Measurements from ENCODE around the gene WSCD1. TPM values are rescaled to one million over a fixed set of nuclear protein-coding genes. Genes with fewer than 3 reads are reported as not detected.

WSCD1 gene
- total and polyA plus RNA-seq, 2 donors (not counting 3 experiments of a cell fraction or from before 2014, with no cell fraction given) = 21.5 to 49.4 TPM

DNA sequence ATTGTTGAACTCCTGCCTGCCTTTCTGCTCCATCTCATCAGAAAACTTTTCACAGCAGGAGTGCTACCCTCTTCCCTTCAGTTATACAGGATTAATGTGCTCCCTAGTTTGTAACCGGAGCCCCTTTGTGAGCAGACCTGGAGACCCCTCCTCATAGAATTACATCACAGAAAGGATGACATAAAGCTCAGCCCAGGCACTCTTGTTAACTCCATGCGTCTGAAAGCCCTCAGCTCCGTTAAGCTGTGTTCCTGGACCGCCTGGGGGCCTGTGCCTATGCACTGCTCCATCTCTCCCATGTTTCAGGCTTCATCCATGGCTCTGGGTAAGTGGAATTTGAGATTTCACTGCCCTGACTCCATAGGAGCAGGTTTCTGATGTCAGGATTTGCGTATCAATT is 7.6 kb downstream of the WSCD1 start:
- no TSS peak for BruUV-seq (replicated peaks)
- Histone ChIP-seq H2AFZ (ENCODE audit: low read depth, low read length) (no peak overlapping the region), H3K79me2 (ENCODE audit: control insufficient read depth, insufficient read depth, low read length) (peaks cover 37% of the 10 kb centered on the region), H3K4me2 (ENCODE audit: insufficient read depth, low read length) (no peak overlapping the region), H4K20me1 (replicated peaks; ENCODE audit: control insufficient read depth, extremely low read depth, insufficient read depth, low read length) (no peaks in the 10 kb centered on the region), H3K9ac (replicated peaks; ENCODE audit: extremely low read depth, insufficient read depth, low read length) (no peak overlapping the region), H3K4me1 (ENCODE audit: control insufficient read depth, extremely low read depth, insufficient read depth, low read length) (no peaks in the 10 kb centered on the region), H3K27me3 (ENCODE audit: control insufficient read depth in 2 of 2, insufficient read depth in 2 of 2, low read length in 2 of 2) (no peaks in the 10 kb centered on the region), H3K36me3 (ENCODE audit: control insufficient read depth in 2 of 2, extremely low read depth in 1 of 2, insufficient read depth in 2 of 2, low read length in 2 of 2) (peaks cover 3 to 17% of the 10 kb centered on the region in 2 experiments), H3K9me3 (replicated peaks; ENCODE audit: control insufficient read depth, insufficient read depth, low read length) (no peaks in the 10 kb centered on the region), H3K27ac (ENCODE audit: insufficient read depth, low read depth, low read length) (no peak overlapping the region), H3K9me1 (replicated peaks; ENCODE audit: control insufficient read depth, extremely low read depth, insufficient read depth, low read length) (no peaks in the 10 kb centered on the region), H3K4me3 (replicated peaks in 1 of 3; ENCODE audit: insufficient read depth in 1 of 3, low read depth in 1 of 3, low read length in 3 of 3) (no peak overlapping the region)
- POLR2A ChIA-PET = no interaction called here
- CTCF ChIA-PET = interaction anchor here (1.0 kb wide), 2 partner anchors 9 to 371 kb away, joined by 3 read pairs; no protein-coding TSS in a partner anchor
- dilution Hi-C loops (cut with MboI; ENCODE audit: extremely low pct_ligation_motif_present, low sequenced_read_pairs) = no loop called here
- TF ChIP-seq FOS (IDR thresholded peaks at IDR 0.05; ENCODE audit: borderline replicate concordance, insufficient read depth, low read length) = no peak
- TF ChIP-seq MYC (IDR thresholded peaks at IDR 0.05; ENCODE audit: low read depth, low read length) = no peak
- FAIRE-seq (no peak), DNase-seq (ENCODE audit: low read depth, low spot score) (no peak)
- intact Hi-C loops (cut with micrococcal nuclease) = loop anchor here (5.0 kb wide), 1 partner anchor 670 kb away; no protein-coding TSS in a partner anchor

GRCh38 chr17:6078458-6078871 is 8.3 kb downstream of the WSCD1 start:
- DNase-seq (ENCODE audit: low read depth, low spot score) (no peak), FAIRE-seq (no peak)
- H3K9me3 ChIP-seq (replicated peaks; ENCODE audit: control insufficient read depth, insufficient read depth, low read length) = no peaks in the 10 kb centered on the region
- H3K4me2 ChIP-seq (ENCODE audit: insufficient read depth, low read length) = no peak overlapping the region
- H3K4me3 ChIP-seq (replicated peaks in 1 of 3; ENCODE audit: insufficient read depth in 1 of 3, low read depth in 1 of 3, low read length in 3 of 3) = no peak overlapping the region
- H3K4me1 ChIP-seq (ENCODE audit: control insufficient read depth, extremely low read depth, insufficient read depth, low read length) = no peaks in the 10 kb centered on the region
- CTCF ChIA-PET = interaction anchor here (1.0 to 1.4 kb wide), 3 partner anchors 10 to 485 kb away, joined by 3 read pairs; no protein-coding TSS in a partner anchor
- H2AFZ ChIP-seq (ENCODE audit: low read depth, low read length) = no peak overlapping the region
- H3K9me1 ChIP-seq (replicated peaks; ENCODE audit: control insufficient read depth, extremely low read depth, insufficient read depth, low read length) = no peaks in the 10 kb centered on the region
- TF ChIP-seq POLR2A (IDR thresholded peaks at IDR 0.05; ENCODE audit: low read depth, low read length) (no peak), FOS (IDR thresholded peaks at IDR 0.05; ENCODE audit: borderline replicate concordance, insufficient read depth, low read length) (no peak), EZH2 (IDR thresholded peaks at IDR 0.05; ENCODE audit: borderline replicate concordance, low read depth, low read length, severe bottlenecking) (no peak), CTCF (IDR thresholded peaks at IDR 0.05; ENCODE audit: extremely low read depth in 1 of 2, insufficient read depth in 1 of 2, low read depth in 1 of 2, low read length in 2 of 2) (no peak), POLR2AphosphoS5 (IDR thresholded peaks at IDR 0.05; ENCODE audit: insufficient read depth, low read depth, low read length) (no peak)
- dilution Hi-C loops (cut with MboI; ENCODE audit: extremely low pct_ligation_motif_present, low sequenced_read_pairs) = no loop called here
- H3K27me3 ChIP-seq (ENCODE audit: control insufficient read depth in 2 of 2, insufficient read depth in 2 of 2, low read length in 2 of 2) = no peaks in the 10 kb centered on the region
- POLR2A ChIA-PET = no interaction called here
- H3K9ac ChIP-seq (replicated peaks; ENCODE audit: extremely low read depth, insufficient read depth, low read length) = no peak overlapping the region
- BruUV-seq (replicated peaks) = no TSS peak
- intact Hi-C loops (cut with micrococcal nuclease) = loop anchor here (5.0 kb wide), 1 partner anchor 669 kb away; no protein-coding TSS in a partner anchor
- H3K79me2 ChIP-seq (ENCODE audit: control insufficient read depth, insufficient read depth, low read length) = peaks cover 34% of the 10 kb centered on the region
- no peak overlapping the region for H3K27ac ChIP-seq (ENCODE audit: insufficient read depth, low read depth, low read length)
- H4K20me1 ChIP-seq (replicated peaks; ENCODE audit: control insufficient read depth, extremely low read depth, insufficient read depth, low read length) = no peaks in the 10 kb centered on the region
- H3K36me3 ChIP-seq (ENCODE audit: control insufficient read depth in 2 of 2, extremely low read depth in 1 of 2, insufficient read depth in 2 of 2, low read length in 2 of 2) = peaks cover 3 to 17% of the 10 kb centered on the region in 2 experiments

Measured in endothelial cell of umbilical vein (primary cell).